ENCODE measurements around the gene ATP2C1.
A peak's percentile ranks its signal among the peaks of the same experiment; 100 is the strongest.

The ATP2C1 gene

DNA sequence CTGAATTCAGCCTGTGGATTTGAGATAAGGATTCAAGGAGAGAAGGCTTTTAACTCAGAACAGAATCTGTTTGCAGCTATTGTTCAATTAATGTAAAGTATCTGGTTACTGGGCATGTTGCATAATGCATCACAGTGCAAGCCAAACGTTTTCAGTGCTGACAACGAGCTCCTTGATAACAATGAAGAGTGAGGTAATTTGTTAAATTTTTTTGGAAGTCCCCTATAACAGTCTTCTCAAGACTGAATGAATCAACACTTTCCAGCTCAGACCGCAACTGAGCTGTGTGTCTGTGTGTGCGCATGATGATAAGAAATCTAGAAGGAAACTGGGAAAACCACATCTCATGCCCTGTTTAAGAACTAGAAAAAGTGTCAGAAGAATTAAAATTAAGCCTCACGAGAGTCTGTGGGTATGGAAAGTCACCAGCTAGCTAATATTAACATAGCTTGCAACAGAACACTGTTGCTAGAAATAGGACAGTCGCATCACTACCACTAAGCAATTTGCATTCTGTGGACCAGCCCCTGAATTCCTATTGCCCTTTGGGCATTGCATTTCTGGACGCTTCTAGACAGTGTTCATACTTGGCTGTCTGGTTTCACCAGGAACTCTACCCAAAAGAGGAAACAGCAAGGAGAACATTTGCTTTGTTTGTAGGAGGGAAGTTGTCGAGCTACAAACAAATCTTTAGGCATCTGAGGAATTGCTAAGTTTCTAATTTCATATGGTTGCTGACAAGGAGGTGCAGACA is 43.7 kb upstream of the ATP2C1 start:
- Histone ChIP-seq H3K9me3 (ENCODE audit: control insufficient read depth, low read length) (no peaks in the 10 kb centered on the region), H2AFZ (peak overlapping the region; percentile 74), H3K4me2 (ENCODE audit: low read length) (peak overlapping the region; percentile 77), H3K79me2 (no peaks in the 10 kb centered on the region), H3K9ac (no peak overlapping the region), H3K4me1 (peaks cover 29% of the 10 kb centered on the region), H3K27ac (peak overlapping the region; percentile 89), H3K36me3 (ENCODE audit: control insufficient read depth, insufficient read depth, low read length) (no peaks in the 10 kb centered on the region), H3K4me3 (ENCODE audit: low read depth, low read length) (peak overlapping the region; percentile 55), H3K27me3 (ENCODE audit: control insufficient read depth, insufficient read depth, low read length) (no peaks in the 10 kb centered on the region)
- TF ChIP-seq CTCF (IDR thresholded peaks at IDR 0.05), result no peak

DNA sequence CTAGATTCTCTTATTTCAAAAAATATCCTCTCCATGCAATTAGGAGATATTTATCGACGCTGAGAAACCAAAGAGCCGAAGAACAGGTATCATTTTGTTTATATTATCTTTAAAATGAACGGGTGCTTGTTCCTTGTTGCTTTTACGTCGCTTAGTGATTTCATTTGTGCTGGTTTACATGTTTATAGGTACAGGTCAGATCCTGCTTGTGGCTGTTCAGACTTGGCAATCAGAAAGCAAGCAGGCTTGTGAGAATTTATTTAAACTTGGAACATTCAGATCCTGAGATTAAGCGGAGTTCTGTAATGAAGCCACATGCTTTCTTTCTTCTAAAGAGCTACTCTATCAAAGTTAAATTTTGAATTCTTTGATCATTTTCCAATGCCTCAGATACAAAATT is 43.0 kb upstream of the ATP2C1 start:
- Histone ChIP-seq H2AFZ (peak overlapping the region; percentile 74), H3K4me1 (peaks cover 29% of the 10 kb centered on the region), H3K79me2 (no peaks in the 10 kb centered on the region), H3K27me3 (ENCODE audit: control insufficient read depth, insufficient read depth, low read length) (no peaks in the 10 kb centered on the region), H3K9ac (no peak overlapping the region), H3K4me3 (ENCODE audit: low read depth, low read length) (peak overlapping the region; percentile 55), H3K9me3 (ENCODE audit: control insufficient read depth, low read length) (no peaks in the 10 kb centered on the region), H3K27ac (peak overlapping the region; percentile 89), H3K36me3 (ENCODE audit: control insufficient read depth, insufficient read depth, low read length) (no peaks in the 10 kb centered on the region), H3K4me2 (ENCODE audit: low read length) (peak overlapping the region; percentile 77)
- no peak for TF ChIP-seq CTCF (IDR thresholded peaks at IDR 0.05)

- Histone ChIP-seq H2AFZ (peak overlapping the region; percentile 74), H3K4me1 (peaks cover 29% of the 10 kb centered on the region), H3K4me2 (ENCODE audit: low read length) (peak overlapping the region; percentile 77), H3K9me3 (ENCODE audit: control insufficient read depth, low read length) (no peaks in the 10 kb centered on the region), H3K36me3 (ENCODE audit: control insufficient read depth, insufficient read depth, low read length) (no peaks in the 10 kb centered on the region), H3K27ac (peak overlapping the region; percentile 89), H3K79me2 (no peaks in the 10 kb centered on the region), H3K9ac (no peak overlapping the region), H3K4me3 (ENCODE audit: low read depth, low read length) (peak overlapping the region; percentile 55), H3K27me3 (ENCODE audit: control insufficient read depth, insufficient read depth, low read length) (no peaks in the 10 kb centered on the region)
- no peak for TF ChIP-seq CTCF (IDR thresholded peaks at IDR 0.05)
Measured at GRCh38 chr3:130851277-130851676, 42.6 kb upstream of the ATP2C1 start.

GRCh38 chr3:130853581-130853980 is 40.3 kb upstream of the ATP2C1 start:
- TF ChIP-seq CTCF (IDR thresholded peaks at IDR 0.05), result no peak
- Histone ChIP-seq H3K9ac (no peak overlapping the region), H3K4me3 (ENCODE audit: low read depth, low read length) (no peak overlapping the region), H3K27me3 (ENCODE audit: control insufficient read depth, insufficient read depth, low read length) (no peaks in the 10 kb centered on the region), H2AFZ (no peak overlapping the region), H3K9me3 (ENCODE audit: control insufficient read depth, low read length) (no peaks in the 10 kb centered on the region), H3K79me2 (no peaks in the 10 kb centered on the region), H3K4me1 (peaks cover 24% of the 10 kb centered on the region), H3K27ac (no peak overlapping the region), H3K36me3 (ENCODE audit: control insufficient read depth, insufficient read depth, low read length) (no peaks in the 10 kb centered on the region), H3K4me2 (ENCODE audit: low read length) (no peak overlapping the region)
